Glutamatergic neuron (in vitro differentiated cells): ENCODE measurements around the gene OR7G3. TPM values are rescaled to one million over a fixed set of nuclear protein-coding genes. Genes with fewer than 3 reads are reported as not detected.

Source experiments
- DNase-seq: peaks from one replicate; pipeline ENCODE4 v3.0.0; 2022
- H3K27ac Mint-ChIP-seq: one replicate; pipeline ENCODE4 v1.8.0; 2020; ENCODE audit warnings: mild to moderate bottlenecking, mixed read lengths, inconsistent platforms; ENCODE audit not compliant: unreplicated experiment
- H3K27me3 Mint-ChIP-seq: one replicate; pipeline ENCODE4 v1.8.0; 2020; ENCODE audit warnings: mild to moderate bottlenecking, moderate library complexity, mixed read lengths, inconsistent platforms; ENCODE audit not compliant: unreplicated experiment
- H3K36me3 Mint-ChIP-seq: one replicate; pipeline ENCODE4 v1.8.0; 2020; ENCODE audit warnings: mild to moderate bottlenecking, mixed read lengths, inconsistent platforms; ENCODE audit not compliant: unreplicated experiment
- H3K4me1 Mint-ChIP-seq: one replicate; pipeline ENCODE4 v1.8.0; 2020; ENCODE audit warnings: mild to moderate bottlenecking, low read depth, mixed read lengths, inconsistent platforms; ENCODE audit not compliant: unreplicated experiment
- H3K4me3 Mint-ChIP-seq: one replicate; pipeline ENCODE4 v1.8.0; 2020; ENCODE audit warnings: mild to moderate bottlenecking, mixed read lengths, inconsistent platforms; ENCODE audit not compliant: unreplicated experiment
- H3K9me3 Mint-ChIP-seq: one replicate; pipeline ENCODE4 v1.8.0; 2020; ENCODE audit warnings: mild to moderate bottlenecking, moderate library complexity, mixed read lengths, inconsistent platforms; ENCODE audit not compliant: unreplicated experiment
- total RNA-seq: library from RNA; stranded (reverse); fragmentation: NEBNext Ultra II Directional; extraction: Animal tissue kit (Norgen Biotek cat#: 25700); gene quantifications from one replicate; pipeline ENCODE4 v1.2.1, GENCODE V29; 2021; ENCODE audit not compliant: unreplicated experiment
- TF ChIP-seq, protein P1 (sequence below): fragments of 200-600 bp; sonication (generic); IDR thresholded peaks from one replicate; pipeline ENCODE4 v1.5.0; 2021; ENCODE audit not compliant: partially characterized antibody, unreplicated experiment

The OR7G3 gene
- total RNA-seq, 1 donor from 2014 or later, result not detected

DNA sequence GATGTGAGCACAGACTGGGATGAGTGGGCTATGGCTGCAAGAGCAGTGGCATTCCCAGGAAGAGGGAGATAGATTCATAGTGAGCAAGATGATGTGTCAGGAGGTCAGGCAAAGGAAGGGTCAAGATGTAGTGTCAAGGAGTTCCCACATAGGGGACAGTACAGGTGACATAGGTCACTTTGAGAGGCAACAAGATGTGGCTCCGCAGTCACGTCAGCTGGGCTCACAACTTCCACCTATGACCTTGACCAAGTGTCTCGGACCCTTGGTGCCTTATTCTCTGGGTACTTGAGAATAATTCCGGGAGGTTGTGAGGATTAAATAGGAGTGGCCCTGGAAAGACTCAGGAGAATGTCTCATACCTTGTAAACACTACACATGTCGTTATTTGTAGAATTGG, 23.9 kb upstream of the OR7G3 start:
- TF ChIP-seq, protein P1, sequence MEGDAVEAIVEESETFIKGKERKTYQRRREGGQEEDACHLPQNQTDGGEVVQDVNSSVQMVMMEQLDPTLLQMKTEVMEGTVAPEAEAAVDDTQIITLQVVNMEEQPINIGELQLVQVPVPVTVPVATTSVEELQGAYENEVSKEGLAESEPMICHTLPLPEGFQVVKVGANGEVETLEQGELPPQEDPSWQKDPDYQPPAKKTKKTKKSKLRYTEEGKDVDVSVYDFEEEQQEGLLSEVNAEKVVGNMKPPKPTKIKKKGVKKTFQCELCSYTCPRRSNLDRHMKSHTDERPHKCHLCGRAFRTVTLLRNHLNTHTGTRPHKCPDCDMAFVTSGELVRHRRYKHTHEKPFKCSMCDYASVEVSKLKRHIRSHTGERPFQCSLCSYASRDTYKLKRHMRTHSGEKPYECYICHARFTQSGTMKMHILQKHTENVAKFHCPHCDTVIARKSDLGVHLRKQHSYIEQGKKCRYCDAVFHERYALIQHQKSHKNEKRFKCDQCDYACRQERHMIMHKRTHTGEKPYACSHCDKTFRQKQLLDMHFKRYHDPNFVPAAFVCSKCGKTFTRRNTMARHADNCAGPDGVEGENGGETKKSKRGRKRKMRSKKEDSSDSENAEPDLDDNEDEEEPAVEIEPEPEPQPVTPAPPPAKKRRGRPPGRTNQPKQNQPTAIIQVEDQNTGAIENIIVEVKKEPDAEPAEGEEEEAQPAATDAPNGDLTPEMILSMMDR, result no peak
- Mint-ChIP-seq H3K27me3 (peaks cover 2% of the 10 kb centered on the region), H3K36me3 (peaks cover 77% of the 10 kb centered on the region), H3K4me1 (no peaks in the 10 kb centered on the region), H3K9me3 (peaks cover 34% of the 10 kb centered on the region), H3K4me3 (peak overlapping the region; percentile 58), H3K27ac (no peak overlapping the region)
- no peak for DNase-seq

DNA sequence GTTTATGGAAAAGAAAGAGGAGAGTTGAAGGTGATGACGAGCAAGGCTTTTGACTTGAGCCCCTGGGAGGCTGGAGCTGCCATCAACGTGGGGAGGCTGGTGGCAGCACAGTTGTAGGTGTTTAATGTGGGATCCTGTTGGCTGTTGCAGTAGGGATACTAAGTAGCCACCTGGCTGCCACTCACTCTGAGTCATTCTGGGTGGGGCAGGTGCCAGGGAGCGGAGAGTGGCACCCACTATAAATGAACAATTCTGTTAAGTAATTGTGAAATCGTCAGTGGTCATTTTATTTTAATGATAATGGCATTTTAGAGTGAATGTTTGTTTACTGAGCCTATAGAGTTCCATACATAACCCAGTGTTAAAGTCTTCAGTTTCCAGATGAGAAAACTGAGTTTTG, 23.2 kb upstream of the OR7G3 start:
- Mint-ChIP-seq H3K27me3 (peaks cover 2% of the 10 kb centered on the region), H3K36me3 (peaks cover 75% of the 10 kb centered on the region), H3K9me3 (peaks cover 30% of the 10 kb centered on the region), H3K27ac (no peak overlapping the region), H3K4me1 (no peaks in the 10 kb centered on the region), H3K4me3 (no peak overlapping the region)
- TF ChIP-seq, protein P1, result no peak
- DNase-seq, result no peak

DNA sequence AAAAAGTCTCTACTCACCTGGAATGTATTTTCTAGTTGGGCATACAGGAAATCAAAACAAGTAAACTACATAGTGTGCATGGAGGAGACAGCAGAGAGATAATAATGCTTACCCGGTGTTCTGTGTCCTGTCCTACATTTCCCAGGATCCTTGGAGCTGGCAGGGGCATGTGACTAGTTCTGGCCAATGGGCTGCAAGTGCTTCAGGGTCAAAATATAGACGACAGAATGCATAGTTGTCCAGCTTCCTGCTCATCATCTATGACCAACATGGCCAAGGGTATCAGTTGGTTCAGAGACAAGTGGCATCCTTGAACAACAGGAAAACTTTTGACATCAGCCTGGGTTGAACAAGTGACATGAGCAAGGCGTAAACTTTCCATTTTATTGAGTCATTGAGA, 21.9 kb upstream of the OR7G3 start:
- Mint-ChIP-seq H3K36me3 (peaks cover 75% of the 10 kb centered on the region), H3K27me3 (peaks cover 2% of the 10 kb centered on the region), H3K27ac (no peak overlapping the region), H3K4me3 (no peak overlapping the region), H3K4me1 (no peaks in the 10 kb centered on the region), H3K9me3 (peaks cover 32% of the 10 kb centered on the region)
- TF ChIP-seq, protein P1, result no peak
- no peak for DNase-seq

DNA sequence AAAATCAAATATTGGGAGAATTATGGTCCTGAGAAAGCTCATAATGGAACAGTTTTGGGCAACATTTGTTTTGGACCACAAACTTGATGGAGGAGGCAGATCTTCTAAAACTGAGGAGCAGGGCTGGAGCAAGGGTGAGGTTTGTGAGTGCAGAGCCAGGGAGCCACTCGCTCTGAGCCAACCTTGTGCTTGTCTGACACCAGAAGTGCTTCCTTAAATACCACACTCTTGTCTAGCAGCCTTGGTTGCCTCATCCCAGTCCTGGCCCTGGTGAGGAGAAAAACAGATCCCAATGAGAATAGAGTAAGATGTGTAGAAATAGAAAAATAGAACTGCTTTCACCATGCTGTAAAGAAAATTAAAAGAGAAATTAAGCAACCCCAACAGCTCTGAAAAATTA, 20.1 kb upstream of the OR7G3 start:
- Mint-ChIP-seq H3K4me1 (no peaks in the 10 kb centered on the region), H3K36me3 (peaks cover 62% of the 10 kb centered on the region), H3K9me3 (peaks cover 26% of the 10 kb centered on the region), H3K27me3 (no peaks in the 10 kb centered on the region), H3K4me3 (no peak overlapping the region), H3K27ac (no peak overlapping the region)
- DNase-seq, result no peak
- TF ChIP-seq, protein P1, result no peak

DNA sequence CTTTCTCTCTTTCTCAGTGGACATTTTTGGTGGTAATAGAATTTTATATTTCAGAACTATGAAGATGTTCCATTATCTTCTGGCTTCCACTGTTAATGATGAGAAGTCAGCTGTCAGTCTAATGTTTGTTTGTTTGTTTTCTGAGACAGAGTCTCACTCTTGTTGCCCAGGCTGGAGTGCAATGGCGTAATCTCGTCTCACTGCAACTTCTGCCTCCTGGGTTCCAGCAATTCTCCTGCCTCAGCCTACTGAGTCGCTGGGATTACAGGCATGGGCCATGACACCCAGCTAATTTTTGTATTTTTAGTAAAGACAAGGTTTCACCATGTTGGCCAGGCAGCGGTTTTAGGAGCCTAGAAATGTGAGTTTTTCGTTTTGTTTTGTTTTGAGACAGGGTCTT, 18.2 kb upstream of the OR7G3 start:
- no peak overlapping the region for H3K27ac Mint-ChIP-seq
- H3K4me1 Mint-ChIP-seq, result peaks cover 5% of the 10 kb centered on the region
- TF ChIP-seq, protein P1, result no peak
- peaks cover 24% of the 10 kb centered on the region for H3K9me3 Mint-ChIP-seq
- DNase-seq, result no peak
- H3K36me3 Mint-ChIP-seq, result peaks cover 45% of the 10 kb centered on the region
- H3K27me3 Mint-ChIP-seq, result no peaks in the 10 kb centered on the region
- no peak overlapping the region for H3K4me3 Mint-ChIP-seq
